K562 (cell line): ENCODE measurements around the gene A1BG. TPM values are rescaled to one million over a fixed set of nuclear protein-coding genes. Genes with fewer than 3 reads are reported as not detected.
A peak's percentile ranks its signal among the peaks of the same experiment; 100 is the strongest.

Source experiments
- ARHGAP35 ChIP-seq: fragments of 450-650 bp; IDR thresholded peaks from 2 replicates; pipeline ENCODE4 v1.6.1; 2018; ENCODE audit not compliant: partially characterized antibody
- ATF7 ChIP-seq: fragments of 450-650 bp; IDR thresholded peaks from 2 replicates; pipeline ENCODE4 v1.7.1; 2014; ENCODE audit warnings: mild to moderate bottlenecking, moderate library complexity
- E2F4 ChIP-seq: sonication (generic); formaldehyde crosslinking; IDR thresholded peaks from 2 replicates; pipeline ENCODE4 v1.8.0; 2022; ENCODE audit warnings: mild to moderate bottlenecking, low read depth, missing genetic modification reagents
- FOS ChIP-seq: IDR thresholded peaks from 3 replicates; pipeline ENCODE4 v1.6.1; 2011; ENCODE audit not compliant: insufficient read length; ENCODE audit errors: extremely low read depth
- HNRNPUL1 ChIP-seq: fragments of 200-400 bp; formaldehyde crosslinking; IDR thresholded peaks from 2 replicates; pipeline ENCODE4 v1.6.1; 2017; ENCODE audit warnings: low read length
- LEF1 ChIP-seq: fragments of 450-650 bp; IDR thresholded peaks from 2 replicates; pipeline ENCODE4 v1.6.1; 2016; ENCODE audit warnings: mild to moderate bottlenecking
- MAX ChIP-seq: sonication (generic); formaldehyde crosslinking; IDR thresholded peaks from 2 replicates; pipeline ENCODE4 v1.9.0; 2022; ENCODE audit warnings: mild to moderate bottlenecking, missing genetic modification reagents
- MED1 ChIP-seq: sonication (generic); formaldehyde crosslinking; IDR thresholded peaks from 2 replicates; pipeline ENCODE4 v1.8.1; 2023; ENCODE audit warnings: missing genetic modification reagents, borderline replicate concordance
- MTA3 ChIP-seq: fragments of 450-650 bp; formaldehyde crosslinking; IDR thresholded peaks from 2 replicates; pipeline ENCODE4 v1.6.1; 2017; ENCODE audit warnings: mild to moderate bottlenecking, borderline replicate concordance
- PBX2 ChIP-seq, 2 experiments: IDR thresholded peaks in 1 of 2; conservative IDR thresholded peaks in 1 of 2; 2 replicates each; pipeline ENCODE4 v1.6.1; 2016; ENCODE audit warnings: low read depth in 2 of 2, mild to moderate bottlenecking in 1 of 2, missing compliant biosample characterization in 1 of 2, missing genetic modification characterization in 1 of 2, moderate library complexity in 1 of 2
- PYGO2 ChIP-seq: fragments of 450-650 bp; IDR thresholded peaks from 2 replicates; pipeline ENCODE4 v1.6.1; 2016; ENCODE audit warnings: mild to moderate bottlenecking, missing genetic modification characterization, moderate library complexity, missing compliant biosample characterization
- RBFOX2 ChIP-seq: fragments of 200-400 bp; formaldehyde crosslinking; IDR thresholded peaks from 2 replicates; pipeline ENCODE4 v1.6.1; 2017; ENCODE audit warnings: low read depth, mild to moderate bottlenecking, low read length, moderate library complexity
- TAF15 ChIP-seq: fragments of 200-400 bp; formaldehyde crosslinking; IDR thresholded peaks from 2 replicates; pipeline ENCODE4 v1.6.1; 2017; ENCODE audit warnings: mild to moderate bottlenecking, low read depth, low read length, moderate library complexity
- TFAP4 ChIP-seq: sonication (generic); formaldehyde crosslinking; IDR thresholded peaks from 2 replicates; pipeline ENCODE4 v1.8.0; 2022; ENCODE audit warnings: missing genetic modification reagents, mild to moderate bottlenecking, moderate library complexity, borderline replicate concordance
- THAP12 ChIP-seq: fragments of 250-450 bp; sonication (Bioruptor Pico); IDR thresholded peaks from 2 replicates; pipeline ENCODE4 v1.9.0; 2021; ENCODE audit warnings: mild to moderate bottlenecking, inconsistent platforms
- ZNF324 ChIP-seq: fragments of 250-450 bp; sonication (Bioruptor Pico); IDR thresholded peaks from 2 replicates; pipeline ENCODE4 v1.4.0; 2020; ENCODE audit warnings: mild to moderate bottlenecking
- ZNF347 ChIP-seq: fragments of 450-650 bp; formaldehyde crosslinking; IDR thresholded peaks from 2 replicates; pipeline ENCODE4 v1.4.0; 2020; ENCODE audit warnings: low read depth, mild to moderate bottlenecking, moderate library complexity
- polyA plus RNA-seq, 8 experiments: library from polyadenylated mRNA; depleted of rRNA in 4 of 8; stranded (reverse) in 5 of 8; unstranded in 3 of 8; fragments of >200 nt; fragmentation: Nextera tagmentation in 2 of 8; fragmentation: Illumina TruSeq in 1 of 8; extraction: Ambion mirVana in 2 of 8; extraction: Trizol in 1 of 8; gene quantifications; 2 replicates each; pipeline versions ENCODE4 v1.2.1 to v1.2.3, GENCODE V29; 2011 to 2014; ENCODE audit warnings: inconsistent platforms in 1 of 8, missing spikeins in 1 of 8
- total RNA-seq, 7 experiments: library from RNA; depleted of rRNA in 6 of 7; stranded (reverse); fragments of >200 nt in 6 of 7; fragmentation: Illumina TruSeq in 2 of 7; extraction: Trizol in 2 of 7; gene quantifications; 2 replicates each; pipeline versions ENCODE4 v1.2.1 to v1.2.3, GENCODE V29; 2011 to 2021; ENCODE audit warnings: low replicate concordance in 1 of 7
- TF ChIP-seq, protein P1 (sequence below): sonication (generic); formaldehyde crosslinking; IDR thresholded peaks from 2 replicates; pipeline ENCODE4 v1.8.1; 2023; ENCODE audit warnings: mild to moderate bottlenecking, missing genetic modification reagents

The A1BG gene
- total and polyA plus RNA-seq, 9 of the 15 experiments (the other 6 are each of a cell fraction or from before 2014, with no cell fraction given) = 0.10 to 19.8 (median 2.6) TPM

DNA sequence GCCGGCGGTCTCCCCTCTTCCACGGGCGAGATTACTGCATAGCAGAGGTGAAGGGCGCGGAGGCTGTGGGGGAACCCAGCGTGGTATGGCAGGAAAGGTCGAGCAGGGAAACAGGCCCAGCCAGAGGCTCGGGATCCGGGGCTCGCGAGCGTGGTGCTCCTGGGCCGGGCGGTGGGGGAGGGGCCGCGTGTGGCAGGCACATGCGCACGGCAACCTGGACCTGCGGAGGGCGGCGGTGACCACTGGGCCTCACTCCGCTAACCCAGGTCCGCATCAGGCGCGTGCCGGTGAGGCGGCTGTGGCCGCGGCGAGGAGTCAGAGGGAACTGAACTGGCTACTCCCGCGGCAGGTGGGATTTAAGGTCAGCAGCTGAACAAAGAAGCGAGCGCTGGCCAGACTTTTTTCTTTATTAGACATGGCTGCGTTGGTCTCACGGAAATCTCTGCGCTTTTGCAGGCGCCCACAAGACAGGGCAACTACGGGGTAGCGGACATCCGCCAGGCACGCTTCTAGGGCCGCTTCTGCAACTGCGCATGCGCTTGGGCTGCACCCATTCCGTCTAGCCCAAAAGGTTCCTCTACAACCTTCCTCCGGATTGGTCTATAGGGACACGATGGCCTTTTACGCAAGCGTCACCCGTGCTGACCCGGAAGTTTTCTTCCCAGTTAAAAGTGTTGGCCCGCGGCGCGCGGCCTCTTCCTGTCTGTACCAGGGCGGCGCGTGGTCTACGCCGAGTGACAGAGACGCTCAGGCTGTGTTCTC, 33.5 kb upstream of the A1BG start, which contains the start of gene RPS5 (continued):
- no peak for TF ChIP-seq HNRNPUL1
- peak; percentile 73 for TF ChIP-seq ATF7
- no peak for TF ChIP-seq LEF1
- peak; percentile 24 for TF ChIP-seq ARHGAP35
- TF ChIP-seq, protein P1, sequence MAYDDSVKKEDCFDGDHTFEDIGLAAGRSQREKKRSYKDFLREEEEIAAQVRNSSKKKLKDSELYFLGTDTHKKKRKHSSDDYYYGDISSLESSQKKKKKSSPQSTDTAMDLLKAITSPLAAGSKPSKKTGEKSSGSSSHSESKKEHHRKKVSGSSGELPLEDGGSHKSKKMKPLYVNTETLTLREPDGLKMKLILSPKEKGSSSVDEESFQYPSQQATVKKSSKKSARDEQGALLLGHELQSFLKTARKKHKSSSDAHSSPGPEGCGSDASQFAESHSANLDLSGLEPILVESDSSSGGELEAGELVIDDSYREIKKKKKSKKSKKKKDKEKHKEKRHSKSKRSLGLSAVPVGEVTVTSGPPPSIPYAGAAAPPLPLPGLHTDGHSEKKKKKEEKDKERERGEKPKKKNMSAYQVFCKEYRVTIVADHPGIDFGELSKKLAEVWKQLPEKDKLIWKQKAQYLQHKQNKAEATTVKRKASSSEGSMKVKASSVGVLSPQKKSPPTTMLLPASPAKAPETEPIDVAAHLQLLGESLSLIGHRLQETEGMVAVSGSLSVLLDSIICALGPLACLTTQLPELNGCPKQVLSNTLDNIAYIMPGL (CRISPR knock-in tag) = peak; percentile 84
- no peak for TF ChIP-seq MED1
- peak; percentile 95 for TF ChIP-seq MAX
- TF ChIP-seq PBX2 (CRISPR knock-in tag; IDR thresholded peaks at IDR 0.05; ENCODE audit: low read depth) = no peak
- TF ChIP-seq PBX2 (tag; conservative IDR thresholded peaks at IDR 0.05; ENCODE audit: low read depth) = no peak
- peak; percentile 47; the same call in 1 of the 2 replicates for TF ChIP-seq THAP12 (CRISPR knock-in tag)
- TF ChIP-seq ZNF324 (CRISPR knock-in tag) = no peak
- peak; percentile 71 for TF ChIP-seq TFAP4 (CRISPR knock-in tag)
- TF ChIP-seq RBFOX2 = peak; percentile 96
- no peak for TF ChIP-seq TAF15
- TF ChIP-seq PYGO2 (tag) = no peak
- TF ChIP-seq MTA3 = peak; percentile 98
- no peak for TF ChIP-seq FOS
- no peak for TF ChIP-seq ZNF347 (CRISPR knock-in tag)
- TF ChIP-seq E2F4 (CRISPR knock-in tag) = 0 out of 2 replicates have a peak, but pooled peaks have one; percentile 17
